GM19395 (cell line): ENCODE data around the gene JADE2.

Experiments
- ATAC-seq: cut with Tn5 transposase; IDR thresholded peaks from one replicate; pipeline ENCODE4 v1.9.1; 2021; ENCODE audit warnings: mild to moderate bottlenecking, moderate library complexity; ENCODE audit not compliant: unreplicated experiment

The JADE2 gene

DNA sequence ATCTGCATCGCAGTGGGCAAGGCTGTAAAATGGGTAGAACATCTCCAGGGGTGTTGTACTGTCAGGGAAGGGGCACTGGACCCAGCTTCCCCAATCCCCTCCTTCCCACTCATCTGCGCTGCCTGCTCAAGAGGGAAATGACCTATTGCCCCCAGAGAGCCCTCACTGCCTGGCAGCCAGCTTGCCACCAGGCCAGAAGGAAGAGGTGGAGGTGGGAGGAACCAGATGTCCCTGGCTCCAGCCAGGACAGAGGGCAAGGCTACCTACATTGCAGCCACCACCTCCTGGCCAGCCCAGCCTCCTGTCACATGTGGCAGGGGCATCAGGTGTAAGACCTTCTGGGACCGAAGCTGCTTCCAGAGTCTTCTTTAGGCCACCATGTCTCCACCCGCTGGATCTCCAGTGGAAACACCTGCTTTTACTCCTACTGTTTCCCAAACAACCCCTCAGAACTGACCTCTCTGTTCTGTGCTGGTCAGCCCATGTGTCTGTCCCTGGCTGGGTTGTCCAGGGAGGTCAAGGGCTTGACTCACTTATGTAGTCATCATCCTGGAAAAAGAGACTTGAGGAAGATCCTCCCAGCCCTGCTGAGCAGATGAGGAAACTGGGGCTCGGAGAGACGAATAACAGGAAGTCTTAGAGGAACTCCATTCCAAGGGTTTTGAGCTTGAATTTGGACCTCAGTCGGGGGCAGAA, 42.3 kb downstream of the JADE2 start:
- ATAC-seq: no peak

DNA sequence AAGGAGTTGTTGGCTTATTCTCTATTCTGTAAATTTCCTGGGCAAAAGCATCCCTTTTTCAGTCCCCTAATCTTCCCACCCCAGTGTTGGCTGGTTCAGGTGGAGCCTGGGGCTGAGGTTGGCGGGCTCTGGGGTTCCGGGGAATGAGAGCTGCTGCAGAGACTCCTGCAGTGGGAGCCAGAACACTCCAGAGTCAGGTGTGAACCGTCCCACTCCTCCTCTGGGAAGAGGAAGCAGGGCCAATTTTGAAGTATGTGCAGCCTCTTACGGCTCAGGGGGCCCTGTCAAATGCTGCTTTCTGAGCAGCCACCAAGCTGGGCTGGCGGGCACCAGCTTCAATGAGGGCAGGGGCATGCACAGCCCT, 42.8 kb downstream of the JADE2 start:
- ATAC-seq: no peak

DNA sequence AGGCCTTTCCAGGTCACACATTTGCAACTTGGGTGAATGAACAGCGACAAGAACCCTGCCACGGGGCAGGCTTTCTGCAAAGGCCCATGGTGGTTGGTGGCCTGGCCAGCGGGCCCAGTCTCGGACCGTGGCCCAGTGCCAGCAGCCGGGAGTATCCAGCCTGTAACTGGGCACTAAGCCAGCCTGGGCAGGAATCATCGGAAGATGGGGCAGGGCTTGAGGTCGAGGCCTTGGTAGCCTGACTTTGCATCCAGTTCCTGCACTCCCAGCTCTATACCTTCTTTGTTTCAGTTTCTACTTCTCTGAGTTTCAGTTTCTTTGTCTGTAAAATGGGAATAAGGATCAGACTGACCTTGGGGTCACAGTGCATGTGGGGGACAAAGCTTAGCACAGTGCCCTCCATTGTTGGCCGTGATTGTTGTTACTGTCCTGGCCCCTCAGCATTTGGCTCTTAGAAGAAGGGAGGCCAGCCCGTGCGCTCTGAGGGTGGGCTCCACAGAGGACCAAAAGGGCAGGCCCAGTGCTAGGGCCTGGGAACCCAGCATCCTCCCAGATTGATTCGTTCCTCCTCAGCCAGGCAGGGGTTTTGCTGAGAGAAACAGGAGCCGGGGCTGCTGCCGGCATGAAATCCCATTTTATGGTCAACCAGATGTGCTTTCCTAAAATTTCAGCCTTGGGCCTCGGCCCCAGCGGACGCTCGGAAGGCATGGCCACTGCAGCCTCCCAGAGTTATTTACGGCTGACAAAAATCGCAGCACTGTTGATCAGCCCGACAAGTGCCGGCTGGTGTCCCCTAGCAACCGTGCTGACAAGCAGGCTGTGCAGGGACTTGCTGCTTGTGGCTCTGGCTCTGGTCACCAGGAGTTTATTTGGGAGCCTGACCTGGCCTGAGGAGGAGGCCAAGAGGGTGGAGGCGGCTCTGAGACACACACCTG, 43.6 kb downstream of the JADE2 start:
- no peak for ATAC-seq

DNA sequence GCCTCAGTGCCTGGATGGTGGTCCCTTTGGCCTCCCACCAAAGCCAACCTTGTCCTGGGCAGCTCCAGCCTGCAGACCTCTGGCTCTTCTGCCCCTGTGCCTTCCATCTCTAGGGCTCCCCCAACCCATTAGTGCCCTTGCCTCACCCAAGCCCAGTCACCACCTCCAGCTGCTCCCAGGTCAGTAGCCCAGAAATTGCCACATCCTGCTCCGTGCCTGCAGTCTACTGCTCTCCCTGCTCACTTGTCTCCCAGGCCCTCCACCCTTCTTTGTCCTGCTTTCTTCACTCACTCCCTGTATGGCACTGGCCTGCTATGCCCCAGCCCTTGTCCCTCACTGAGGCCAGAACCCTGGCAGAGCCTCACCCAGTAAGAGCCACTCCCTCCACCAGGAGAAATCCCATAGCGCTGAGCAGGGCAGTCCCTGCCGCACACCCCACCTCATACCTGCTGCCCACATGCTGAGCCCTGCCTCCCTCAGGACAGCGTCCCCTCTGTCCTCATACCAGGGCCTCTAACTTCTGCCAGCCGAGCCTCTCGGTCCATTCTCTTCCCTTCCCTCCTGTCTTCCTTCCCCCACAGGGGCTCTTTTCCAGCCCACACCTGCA, 44.4 kb downstream of the JADE2 start:
- no peak for ATAC-seq

DNA sequence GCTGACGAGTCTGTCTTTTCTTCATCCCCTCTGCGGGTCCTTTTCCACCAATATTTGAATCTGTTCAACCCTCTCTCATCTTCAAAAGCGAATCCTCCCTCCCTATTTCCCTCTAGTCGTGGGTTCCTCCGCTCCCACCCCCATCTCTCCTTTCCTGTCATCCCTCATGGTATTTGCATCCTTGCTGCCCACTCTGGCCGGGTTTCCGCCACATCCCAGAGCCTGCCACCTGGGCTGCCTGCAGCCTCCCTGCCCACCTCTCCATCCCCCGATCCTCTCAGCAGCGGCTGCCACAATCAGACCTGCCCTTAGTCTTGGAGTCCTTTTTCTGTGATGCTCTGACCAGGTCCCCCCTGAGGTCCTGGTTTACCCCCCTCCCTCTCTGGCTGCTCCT, 44.9 kb downstream of the JADE2 start:
- ATAC-seq: no peak

DNA sequence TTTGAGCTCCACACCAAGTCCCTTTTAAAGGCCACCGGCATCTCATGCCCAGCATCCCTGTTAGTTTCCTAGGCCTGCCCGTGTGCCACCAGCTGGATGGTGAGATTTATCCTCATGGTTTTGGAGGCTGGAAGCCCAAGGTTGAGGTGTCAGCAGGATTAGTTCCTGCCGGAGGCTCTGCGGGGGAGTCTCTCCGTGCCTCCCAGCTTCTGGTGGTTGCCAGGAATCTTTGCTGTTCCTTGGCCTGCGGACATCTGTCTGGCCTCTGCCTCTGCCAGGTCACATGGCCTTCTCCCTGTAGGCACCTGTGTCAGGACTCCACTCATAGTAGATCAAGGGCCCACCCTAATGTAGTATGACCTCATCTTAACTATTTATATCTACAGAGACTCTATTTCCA, 45.4 kb downstream of the JADE2 start:
- no peak for ATAC-seq

DNA sequence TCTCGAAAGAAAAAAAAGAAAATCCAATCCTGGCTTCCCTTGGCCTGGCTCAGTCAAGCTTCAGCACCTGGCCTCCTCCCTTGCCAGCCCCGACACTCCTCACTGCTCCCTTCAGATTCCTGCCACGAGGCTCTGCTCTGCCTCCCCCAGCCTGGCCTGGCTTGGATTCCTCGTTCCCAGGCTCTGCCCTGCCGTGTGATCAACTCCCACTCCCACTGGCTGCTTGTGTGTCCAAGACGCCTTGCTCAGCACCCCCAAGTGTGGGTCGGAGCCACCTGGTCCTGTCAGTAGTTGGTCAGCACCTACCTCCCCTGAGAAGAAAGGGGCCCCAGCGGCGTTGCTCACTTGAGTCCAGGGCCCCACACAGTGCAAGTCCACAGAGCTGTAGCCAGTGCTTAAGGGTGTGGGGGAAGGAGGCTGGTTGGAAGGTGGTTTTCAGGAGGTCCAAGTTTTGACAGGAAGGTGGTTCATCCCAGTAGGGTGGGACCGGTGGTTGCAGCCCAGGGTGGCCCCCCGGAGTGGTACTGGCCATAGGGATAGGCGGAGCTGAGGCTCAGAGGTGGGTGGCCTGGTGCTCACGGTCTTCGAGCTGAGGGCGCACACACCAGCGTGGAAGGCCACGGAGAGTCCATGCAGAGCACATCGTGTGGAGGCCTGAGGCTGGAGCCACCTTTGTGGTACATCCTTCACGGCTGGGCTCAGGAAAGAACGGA, 46.4 kb downstream of the JADE2 start:
- no peak for ATAC-seq

DNA sequence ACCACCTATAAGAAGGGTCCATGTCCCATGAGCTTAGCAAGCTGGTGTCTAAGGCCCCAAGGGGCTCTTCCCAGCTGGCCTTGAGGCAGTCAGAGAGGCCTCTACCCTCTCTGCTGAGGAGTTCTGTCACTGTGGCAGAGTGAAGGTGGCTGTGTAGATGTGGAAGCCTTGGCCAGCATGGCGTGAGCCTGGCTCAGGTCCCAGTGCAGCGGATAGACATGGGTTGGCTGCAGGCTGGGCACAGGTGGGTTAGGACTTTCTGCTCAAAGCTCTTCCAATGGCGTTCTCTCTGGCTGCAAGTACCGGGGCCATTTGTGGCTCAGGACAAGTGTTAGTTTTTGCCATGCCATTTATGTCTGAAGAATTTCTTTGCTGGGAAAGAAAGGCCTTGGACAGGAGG, 47.3 kb downstream of the JADE2 start:
- ATAC-seq: no peak

DNA sequence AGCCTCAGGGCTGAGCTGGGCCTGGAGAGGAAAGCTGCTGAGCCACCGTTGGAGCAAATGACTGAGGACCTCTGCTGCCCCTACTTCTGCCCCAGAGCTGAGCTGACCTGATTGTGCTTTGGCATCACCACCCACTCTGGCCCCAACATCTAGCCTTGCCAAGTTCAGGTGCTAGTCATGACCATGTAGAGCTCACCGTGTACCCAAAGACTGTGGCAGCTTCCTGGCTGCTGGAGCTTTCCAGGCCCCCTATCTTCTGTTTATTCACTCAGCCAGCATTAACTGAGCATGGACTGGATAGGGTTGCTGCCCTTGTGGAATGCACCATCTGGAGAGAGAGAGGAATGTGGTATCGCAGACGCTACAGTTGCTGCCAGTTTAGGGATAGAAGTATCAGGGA, 49.1 kb downstream of the JADE2 start:
- no peak for ATAC-seq

DNA sequence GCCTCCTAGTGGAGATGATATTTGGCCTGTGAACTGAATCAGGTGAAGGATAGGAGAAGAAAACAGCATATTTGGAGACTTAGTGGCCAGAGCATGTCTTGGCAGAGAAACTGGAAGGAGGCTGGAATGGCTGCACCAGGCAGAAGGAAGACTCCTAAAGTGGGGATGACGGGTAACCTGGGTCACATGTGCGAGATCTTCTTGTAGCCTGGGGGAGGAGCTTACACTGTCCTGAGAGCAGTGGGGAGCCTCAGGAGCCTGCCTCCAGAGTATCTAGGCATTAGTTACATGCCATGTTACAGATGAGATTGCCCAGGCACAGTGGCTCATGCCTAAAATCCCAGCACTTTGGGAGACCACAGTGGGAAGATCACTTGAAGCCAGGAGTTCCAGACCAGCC, 49.8 kb downstream of the JADE2 start:
- ATAC-seq: no peak

DNA sequence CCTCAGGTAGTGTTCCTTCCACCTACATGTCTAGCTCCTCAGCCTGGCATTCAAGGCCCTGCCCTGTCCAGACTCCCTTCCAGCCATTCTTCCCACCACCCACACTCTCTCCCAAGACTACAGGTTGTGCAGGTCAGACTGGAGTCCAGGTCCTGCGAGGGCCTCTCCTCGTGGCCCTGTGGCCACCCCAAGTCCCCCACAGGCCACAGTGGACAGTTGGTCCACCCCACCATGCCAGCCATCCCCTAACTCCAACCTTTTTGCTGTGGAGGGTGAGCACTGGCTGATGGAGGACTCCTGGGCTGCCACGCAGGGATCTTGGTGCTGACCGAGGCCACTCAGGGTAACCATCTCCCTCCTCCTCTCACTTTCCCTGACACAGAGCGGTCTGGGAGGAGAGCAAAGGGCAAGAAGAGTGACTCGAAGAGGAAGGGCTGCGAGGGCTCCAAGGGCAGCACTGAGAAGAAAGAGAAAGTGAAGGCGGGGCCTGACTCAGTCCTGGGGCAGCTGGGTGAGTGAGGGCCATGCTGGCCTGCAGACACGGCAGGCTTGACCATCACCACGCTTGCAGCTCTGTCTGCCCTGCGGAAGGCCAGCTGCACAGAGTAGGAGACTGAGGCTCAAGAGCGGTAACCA, 51.0 kb downstream of the JADE2 start:
- no peak for ATAC-seq

DNA sequence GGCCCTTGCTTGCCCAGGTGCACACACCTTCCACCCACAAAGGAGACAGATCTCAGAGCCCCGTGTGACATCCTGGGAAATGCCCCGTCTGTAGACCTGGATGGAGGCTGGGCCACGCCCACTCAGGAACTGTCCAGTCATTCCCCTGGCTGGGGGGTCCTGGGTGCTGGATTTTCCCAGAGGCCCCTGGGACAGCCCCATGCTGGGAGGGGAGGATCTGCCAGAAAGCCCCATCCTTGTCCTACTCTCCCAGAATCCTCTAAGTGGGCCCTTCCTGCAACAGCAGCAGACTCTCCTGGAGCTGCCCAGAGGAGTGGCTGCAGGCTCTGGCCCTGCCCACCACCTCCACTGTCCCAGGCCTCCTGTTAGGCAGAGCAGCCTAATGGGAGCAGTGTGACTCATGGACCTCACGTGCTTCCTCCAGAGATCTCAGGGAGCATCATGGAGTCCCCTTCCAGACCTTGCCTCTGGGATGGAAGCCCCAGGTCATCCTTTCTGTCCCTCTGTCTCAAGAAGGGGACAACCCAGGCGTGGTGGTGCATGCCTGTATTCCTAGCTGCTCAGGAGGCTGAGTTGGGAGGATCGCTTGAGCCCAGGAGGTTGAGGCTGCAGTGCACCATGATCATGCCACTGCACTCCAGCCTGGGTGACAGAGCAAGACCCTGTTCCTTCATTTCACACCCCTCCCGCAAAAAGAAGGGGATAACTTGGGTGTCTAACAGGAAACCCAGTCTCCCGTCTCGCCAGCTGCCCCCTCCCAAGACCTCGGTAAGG, 51.7 kb downstream of the JADE2 start:
- ATAC-seq: no peak

DNA sequence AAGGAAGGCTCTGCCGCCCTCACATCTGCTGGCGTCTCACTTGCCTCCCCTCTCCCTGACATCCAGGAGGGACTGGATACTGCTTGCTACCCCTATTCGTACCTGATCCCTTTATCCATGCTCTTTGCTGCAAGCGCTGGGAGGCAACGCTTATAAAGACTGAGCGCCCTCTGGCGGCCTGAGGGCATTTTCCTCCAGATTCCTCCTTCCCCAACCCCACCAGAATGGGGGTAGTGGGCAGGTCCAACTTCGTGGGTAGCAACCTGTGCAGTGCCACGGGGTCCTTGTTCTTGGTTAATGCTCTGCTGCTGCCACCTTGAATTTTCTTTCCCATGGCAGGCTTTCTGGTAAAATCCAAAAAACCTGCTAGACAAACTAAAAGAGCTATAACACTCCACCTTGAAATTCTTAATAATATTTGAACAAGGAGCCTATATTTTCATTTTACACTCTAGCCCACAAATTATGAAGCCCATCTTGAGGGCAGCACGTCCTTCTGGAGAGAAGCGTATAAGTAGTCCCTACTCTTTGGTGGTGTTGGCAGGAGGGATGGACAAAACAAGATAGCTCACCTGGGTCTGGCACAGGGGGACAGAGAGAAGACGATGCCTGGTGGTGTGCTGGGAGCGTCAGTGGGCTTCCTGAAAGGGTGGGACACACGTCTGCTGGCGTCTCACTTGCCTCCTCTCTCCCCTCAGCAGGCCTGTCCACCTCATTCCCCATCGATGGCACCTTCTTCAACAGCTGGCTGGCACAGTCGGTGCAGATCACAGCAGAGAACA, 52.5 kb downstream of the JADE2 start:
- ATAC-seq: no peak

DNA sequence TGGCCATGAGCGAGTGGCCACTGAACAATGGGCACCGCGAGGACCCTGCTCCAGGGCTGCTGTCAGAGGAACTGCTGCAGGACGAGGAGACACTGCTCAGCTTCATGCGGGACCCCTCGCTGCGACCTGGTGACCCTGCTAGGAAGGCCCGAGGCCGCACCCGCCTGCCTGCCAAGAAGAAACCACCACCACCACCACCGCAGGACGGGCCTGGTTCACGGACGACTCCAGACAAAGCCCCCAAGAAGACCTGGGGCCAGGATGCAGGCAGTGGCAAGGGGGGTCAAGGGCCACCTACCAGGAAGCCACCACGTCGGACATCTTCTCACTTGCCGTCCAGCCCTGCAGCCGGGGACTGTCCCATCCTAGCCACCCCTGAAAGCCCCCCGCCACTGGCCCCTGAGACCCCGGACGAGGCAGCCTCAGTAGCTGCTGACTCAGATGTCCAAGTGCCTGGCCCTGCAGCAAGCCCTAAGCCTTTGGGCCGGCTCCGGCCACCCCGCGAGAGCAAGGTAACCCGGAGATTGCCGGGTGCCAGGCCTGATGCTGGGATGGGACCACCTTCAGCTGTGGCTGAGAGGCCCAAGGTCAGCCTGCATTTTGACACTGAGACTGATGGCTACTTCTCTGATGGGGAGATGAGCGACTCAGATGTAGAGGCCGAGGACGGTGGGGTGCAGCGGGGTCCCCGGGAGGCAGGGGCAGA, 53.3 kb downstream of the JADE2 start:
- ATAC-seq: no peak

DNA sequence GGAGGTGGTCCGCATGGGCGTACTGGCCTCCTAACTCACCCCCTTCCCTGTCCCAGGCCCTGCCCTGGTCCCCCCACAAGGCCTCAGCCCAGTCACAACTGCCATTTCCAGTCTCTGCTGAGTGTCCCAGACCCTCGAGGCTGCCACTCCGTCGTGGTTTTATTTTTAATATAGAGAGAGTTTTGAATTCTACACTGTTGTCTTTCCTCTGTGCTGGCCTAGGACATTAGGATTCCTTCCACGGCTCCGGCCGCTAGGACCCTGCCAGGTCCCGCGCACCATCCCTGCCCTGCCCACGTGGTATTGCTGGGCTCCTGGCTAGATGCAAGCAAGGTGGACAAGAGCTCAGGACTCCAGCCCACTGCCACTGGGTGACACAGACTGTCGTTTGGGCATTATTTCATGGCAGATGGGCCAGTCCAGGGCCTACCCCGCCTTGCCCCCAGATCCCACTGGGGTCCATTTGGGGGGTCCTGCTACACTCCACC, 53.9 kb downstream of the JADE2 start:
- no peak for ATAC-seq

DNA sequence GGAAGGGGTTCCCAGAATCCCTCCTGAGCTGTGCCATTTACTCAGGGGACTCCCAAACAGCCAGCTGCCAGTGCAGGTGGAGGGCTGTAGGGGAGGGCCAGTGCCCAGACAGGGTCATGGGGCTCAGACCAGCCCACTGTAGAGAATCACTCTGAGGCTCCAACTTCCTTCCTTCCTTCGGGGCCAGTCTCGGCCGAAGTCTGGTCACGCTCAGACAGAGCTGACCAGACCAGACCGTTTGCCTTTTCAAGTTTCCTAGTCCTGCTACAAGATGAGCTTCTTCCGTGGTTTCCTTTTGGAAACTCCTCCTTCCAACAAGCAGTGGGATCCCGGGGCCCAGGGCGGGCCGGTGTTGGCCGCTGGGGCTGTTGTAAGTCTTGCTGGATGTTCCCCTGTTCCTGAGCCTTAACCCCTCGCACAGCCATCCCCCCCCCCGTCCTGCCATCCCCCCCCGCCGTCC, 54.6 kb downstream of the JADE2 start:
- no peak for ATAC-seq

DNA sequence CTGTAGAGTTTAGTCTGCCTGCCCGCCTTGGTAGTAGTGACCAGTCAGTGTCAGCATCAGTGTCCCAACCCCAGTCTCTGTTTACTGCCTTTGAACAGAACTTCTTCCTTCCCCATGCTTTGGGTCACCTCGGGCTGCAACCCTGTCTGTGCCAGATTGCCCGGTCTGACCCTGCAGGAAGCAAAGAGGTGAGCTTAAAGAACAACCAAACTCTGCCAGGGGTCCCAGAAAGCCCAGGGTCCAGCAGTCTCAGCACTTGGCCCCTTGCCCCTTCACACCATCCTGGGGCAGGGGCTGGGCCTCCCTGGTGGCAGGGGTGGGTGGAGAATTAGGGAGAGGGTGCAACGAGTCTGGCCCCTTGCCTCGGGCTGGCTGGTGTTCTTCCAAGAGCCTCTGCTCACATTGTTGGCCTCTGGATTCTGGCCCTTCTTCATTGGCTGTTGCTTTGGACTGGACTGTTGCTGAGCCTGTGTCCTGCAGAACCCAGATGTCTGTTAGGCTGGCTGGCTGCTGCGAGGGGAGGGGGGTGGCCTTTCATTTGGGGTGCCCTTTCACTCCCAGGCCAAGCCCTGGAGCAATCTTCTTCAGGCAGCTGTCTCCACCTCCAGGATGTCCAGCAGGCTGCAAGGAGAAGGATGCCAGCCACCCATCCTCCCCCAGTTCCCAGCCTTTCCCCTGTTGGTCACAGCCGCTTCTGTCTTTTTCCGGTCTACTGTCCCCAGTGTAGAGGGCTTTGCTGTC, 55.9 kb downstream of the JADE2 start:
- ATAC-seq: no peak

DNA sequence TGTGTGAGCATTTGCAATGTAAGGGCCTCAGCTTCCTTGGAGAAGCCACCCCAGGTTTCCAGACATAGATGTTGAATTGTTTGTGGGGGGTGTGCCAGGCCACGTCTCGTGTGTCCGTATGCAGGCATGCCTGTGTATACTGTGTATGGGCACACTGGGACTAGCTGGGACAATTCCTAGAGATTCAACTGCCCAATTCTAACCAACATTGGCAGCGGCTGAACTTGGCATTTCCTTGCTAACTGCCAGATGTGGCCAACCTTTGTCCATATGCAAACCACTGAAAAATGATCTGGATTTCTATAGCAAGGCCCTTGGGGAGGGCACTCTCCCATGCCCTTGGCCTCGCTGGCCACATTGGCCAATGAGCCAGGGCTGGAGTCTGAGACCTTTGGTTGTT, 56.8 kb downstream of the JADE2 start:
- no peak for ATAC-seq
